Stimulated activated naive CD4-positive, alpha-beta T cell treated with Interleukin-2 at 50 U/mL for 16 hours (primary cell): Measurements from ENCODE around the gene DDX47.
A peak's percentile ranks its signal among the peaks of the same experiment; 100 is the strongest.
"Not testable (repeated sequence)": the region's sequence is repeated elsewhere in the genome, so short reads cannot be mapped to it uniquely, and the experiment has no call there.

Source experiments
- DNase-seq: peaks from one replicate; lab custom pipeline; 2025; lab: John Stamatoyannopoulos, UW

Gene DDX47

DNA sequence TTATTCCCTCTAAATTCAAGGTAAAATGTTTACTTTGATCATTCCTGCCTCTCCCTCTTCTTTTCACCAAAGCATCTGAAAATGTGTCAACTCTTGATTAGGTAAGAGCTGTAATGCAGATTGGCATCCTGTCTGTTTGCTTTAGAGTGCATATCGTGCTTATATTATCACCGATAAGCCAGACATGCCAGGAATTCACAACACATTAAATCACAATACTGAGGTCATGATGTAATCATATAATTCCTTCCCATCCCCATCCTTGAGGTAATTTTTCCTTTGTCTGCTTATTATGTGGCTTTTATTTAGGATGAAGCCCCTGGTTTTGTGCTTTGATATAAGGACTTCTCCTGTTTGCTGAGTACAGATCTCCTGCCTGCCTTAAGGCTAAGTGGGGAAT is 10.2 kb downstream of the DDX47 start:
- no peak for DNase-seq

- no peak for DNase-seq
Measured at GRCh38 chr12:12823811-12824210, 10.7 kb downstream of the DDX47 start.

GRCh38 chr12:12835378-12836146 is 22.4 kb downstream of the DDX47 start:
- DNase-seq, result no peak

DNA sequence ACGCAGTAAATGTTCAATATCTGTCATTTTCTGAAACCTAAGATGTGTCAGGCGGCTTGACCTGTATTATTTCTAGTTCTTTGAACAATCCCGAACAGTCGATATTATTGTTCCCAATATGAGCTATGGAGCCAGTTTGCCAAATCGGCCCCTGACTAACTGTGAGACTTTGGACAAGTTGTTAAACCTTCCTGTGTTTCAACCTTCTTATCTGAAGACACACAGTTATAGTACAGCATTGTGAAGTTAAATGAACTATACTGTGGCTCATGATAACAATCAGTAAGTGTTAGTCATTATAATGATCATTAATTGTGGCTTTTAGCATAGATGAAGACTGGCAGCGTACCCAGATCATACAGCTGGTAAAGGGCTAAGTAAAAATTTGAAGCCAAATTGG is 23.4 kb downstream of the DDX47 start:
- DNase-seq, result no peak

- DNase-seq, result peak; percentile 21
Measured at GRCh38 chr12:12837025-12837812, 24.1 kb downstream of the DDX47 start.

GRCh38 chr12:12837813-12838153 is 24.6 kb downstream of the DDX47 start:
- DNase-seq, result no peak

DNA sequence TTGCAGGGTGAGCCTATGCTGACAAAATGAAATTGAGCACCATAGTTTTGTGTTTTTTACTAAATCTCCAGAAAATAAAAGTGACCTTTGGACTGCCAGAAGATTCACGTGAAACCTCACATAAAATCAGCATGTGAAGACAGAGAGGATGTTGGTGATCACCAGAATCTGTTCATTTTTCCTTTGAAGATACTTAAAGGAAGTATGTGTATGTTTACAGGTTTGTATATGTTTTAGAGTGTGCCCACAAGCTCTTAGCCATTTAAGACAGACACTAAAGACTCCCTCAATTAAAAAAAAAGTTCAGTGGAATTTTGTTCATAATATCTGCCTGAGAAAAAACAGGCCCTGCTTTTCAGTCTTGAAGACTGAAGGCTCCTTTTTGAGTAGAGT is 25.9 kb downstream of the DDX47 start:
- DNase-seq, result no peak

DNA sequence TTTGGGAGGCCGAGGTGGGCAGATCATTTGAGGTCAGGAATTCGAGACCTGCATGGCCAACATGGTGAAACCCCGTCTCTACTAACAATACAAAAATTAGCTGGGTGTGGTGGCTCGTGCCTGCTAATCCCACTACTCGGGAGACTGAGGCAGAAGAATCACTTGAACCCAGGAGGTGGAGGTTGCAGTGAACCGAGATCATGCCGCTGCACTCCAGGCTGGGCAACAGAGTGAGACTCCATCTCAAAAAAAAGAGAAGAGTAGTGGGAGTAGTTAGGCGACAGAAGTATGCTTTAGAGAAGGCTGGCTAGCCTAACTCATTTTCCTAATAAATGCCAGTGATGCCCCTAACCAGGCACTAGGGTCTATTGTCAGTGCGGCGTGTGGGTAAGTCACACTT is 26.3 kb downstream of the DDX47 start:
- not testable (repeated sequence) for DNase-seq

DNA sequence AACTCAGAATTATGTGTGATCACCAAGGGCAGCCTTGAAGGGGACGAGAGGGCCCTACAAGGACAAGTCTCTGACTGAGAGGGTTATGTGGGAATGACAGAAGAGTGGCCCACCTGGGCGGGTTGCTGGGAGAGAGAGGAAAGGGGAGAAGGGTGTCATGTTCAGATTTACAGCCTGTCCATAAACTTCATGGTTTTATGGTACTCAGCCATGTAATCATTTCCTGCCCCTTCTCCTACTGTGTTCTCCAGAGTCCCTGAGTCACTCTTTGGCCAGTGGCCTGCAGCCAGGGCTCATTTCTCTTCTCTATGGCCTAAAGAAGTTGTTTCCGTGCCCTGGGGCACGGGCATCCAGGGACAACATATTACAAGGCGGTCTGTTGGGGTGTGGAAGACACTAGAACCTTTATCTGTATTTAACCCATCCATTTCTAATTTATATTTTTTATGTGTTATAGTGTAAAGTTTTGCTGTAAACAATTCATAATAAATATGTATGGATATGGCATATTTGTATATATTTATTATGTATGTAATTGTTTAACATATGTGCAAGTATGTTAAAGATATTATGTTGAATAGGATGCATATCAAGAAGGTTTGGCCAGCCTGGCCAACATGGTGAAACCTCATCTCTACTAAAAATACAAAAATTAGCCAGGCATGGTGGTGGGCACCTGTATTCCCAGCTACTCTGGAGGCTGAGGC is 26.9 kb downstream of the DDX47 start:
- no peak for DNase-seq

- no peak for DNase-seq
Measured at GRCh38 chr12:12840580-12840899, 27.4 kb downstream of the DDX47 start.

- DNase-seq, result not testable (repeated sequence)
Measured at GRCh38 chr12:12841428-12841827, 28.3 kb downstream of the DDX47 start.

DNA sequence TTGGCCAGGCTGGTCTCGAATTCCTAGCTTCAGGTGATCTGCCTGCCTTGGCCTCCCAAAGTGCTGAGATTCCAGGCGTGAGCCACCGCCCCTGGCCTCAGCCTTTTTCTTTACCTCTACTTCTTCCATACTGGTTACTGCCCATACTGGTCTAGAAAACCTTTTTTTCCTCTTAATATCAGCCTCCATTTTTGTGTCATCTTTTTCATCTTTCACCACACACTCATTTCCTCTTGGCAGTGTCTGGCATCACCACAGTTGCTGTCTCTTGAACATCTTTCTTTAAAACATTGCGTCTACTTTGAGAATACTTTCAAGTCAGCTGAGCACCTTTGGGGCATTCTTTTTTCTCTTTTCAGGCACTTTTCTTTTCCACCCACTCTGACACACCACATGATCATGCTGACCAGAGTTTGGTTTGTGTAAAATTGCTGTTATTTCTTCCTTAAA is 32.7 kb downstream of the DDX47 start:
- no peak for DNase-seq

DNA sequence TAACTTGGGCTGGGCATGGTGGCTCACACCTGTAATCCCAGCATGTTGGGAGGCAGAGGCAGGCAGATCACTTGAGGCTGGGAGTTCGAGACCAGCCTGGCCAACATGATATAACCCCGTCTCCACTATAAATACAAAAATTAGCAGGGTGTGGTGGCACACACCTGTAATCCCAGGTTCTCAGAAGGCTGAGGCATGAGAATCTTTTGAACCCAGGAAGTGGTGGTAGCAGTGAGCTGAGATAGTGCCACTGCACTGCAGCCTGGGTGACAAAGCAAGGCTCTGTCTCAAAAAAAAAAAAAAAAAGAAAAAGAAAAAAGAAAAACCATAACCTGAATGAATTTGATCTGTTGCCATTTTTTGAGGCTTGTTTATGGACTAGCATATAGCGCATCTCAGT is 33.6 kb downstream of the DDX47 start:
- DNase-seq, result not testable (repeated sequence)

- DNase-seq, result no peak
Measured at GRCh38 chr12:12853435-12853834, 40.3 kb downstream of the DDX47 start.

GRCh38 chr12:12859690-12860089 is 46.5 kb downstream of the DDX47 start:
- no peak for DNase-seq

DNA sequence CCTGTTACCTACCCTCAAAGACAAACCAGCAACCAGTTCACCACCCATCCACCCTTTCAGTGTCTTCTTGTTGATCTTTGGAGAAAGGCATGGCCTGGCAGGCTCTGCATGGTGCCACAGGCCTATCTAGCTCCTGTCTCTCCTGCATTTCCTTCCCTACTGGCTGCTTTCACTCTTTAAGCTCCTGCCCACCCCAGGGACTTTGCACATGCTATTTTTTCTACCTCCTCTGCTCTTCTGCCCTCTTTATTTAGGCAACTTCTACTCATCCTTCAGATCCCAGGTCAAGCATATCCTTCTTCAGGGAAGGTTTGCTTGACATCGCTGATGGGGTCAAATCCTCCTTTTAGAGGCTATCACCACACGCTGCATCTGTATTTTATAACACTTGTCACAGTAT is 51.1 kb downstream of the DDX47 start:
- no peak for DNase-seq

- no peak for DNase-seq
Measured at GRCh38 chr12:12868477-12869235, 55.5 kb downstream of the DDX47 start.

GRCh38 chr12:12870465-12870864 is 57.3 kb downstream of the DDX47 start:
- DNase-seq, result no peak

GRCh38 chr12:12871587-12872138 is 58.5 kb downstream of the DDX47 start:
- DNase-seq, result no peak

GRCh38 chr12:12872139-12872933 is 59.2 kb downstream of the DDX47 start:
- no peak for DNase-seq

- DNase-seq, result no peak
Measured at GRCh38 chr12:12872934-12873275, 59.8 kb downstream of the DDX47 start.
